HG02588 (cell line): ENCODE measurements around the gene ILDR2.
"Not testable (repeated sequence)": the region's sequence is repeated elsewhere in the genome, so short reads cannot be mapped to it uniquely, and the experiment has no call there.

ENCODE experiments used
- ATAC-seq: cut with Tn5 transposase; IDR thresholded peaks from one replicate; pipeline ENCODE4 v1.9.1; 2021; ENCODE audit warnings: mild to moderate bottlenecking, moderate library complexity; ENCODE audit not compliant: unreplicated experiment

ILDR2 gene

DNA sequence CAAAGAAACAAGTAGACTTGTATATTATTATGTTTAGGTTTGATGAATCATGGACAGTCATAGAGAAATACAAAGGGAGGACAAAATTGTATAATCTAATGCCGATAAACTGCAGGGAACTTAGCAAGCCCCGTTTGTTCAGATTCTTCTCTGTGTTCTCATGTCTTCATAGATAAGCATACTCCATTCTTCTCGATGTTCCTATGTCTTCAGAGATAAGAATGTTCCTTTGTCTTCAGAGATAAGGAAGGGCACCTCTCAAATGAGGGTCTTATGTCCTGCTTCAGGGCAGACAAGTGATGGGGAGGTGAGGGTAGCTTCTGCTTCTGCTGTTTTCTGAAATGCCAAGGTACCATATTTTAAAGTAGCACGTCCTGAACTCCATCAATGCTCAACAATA is 79.6 kb downstream of the ILDR2 start:
- ATAC-seq, result no peak

DNA sequence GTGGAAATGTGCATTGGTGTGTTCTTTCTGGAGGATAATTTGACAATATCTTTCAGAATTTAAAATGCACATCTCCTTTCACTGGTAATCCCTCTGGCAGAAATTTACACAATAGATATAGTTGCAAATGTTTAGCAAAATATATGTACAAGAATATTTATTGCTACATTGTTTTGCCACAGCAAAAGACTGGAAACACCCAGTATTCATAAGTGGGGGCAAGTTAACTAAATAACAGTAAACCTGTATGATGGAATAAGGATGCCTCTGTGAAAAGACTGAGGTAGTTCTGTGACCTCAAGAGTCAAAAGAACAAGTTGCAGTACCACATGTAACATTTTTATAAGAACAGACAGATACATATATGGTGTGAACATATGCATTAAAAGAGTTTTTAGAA is 85.6 kb downstream of the ILDR2 start:
- ATAC-seq, result no peak

DNA sequence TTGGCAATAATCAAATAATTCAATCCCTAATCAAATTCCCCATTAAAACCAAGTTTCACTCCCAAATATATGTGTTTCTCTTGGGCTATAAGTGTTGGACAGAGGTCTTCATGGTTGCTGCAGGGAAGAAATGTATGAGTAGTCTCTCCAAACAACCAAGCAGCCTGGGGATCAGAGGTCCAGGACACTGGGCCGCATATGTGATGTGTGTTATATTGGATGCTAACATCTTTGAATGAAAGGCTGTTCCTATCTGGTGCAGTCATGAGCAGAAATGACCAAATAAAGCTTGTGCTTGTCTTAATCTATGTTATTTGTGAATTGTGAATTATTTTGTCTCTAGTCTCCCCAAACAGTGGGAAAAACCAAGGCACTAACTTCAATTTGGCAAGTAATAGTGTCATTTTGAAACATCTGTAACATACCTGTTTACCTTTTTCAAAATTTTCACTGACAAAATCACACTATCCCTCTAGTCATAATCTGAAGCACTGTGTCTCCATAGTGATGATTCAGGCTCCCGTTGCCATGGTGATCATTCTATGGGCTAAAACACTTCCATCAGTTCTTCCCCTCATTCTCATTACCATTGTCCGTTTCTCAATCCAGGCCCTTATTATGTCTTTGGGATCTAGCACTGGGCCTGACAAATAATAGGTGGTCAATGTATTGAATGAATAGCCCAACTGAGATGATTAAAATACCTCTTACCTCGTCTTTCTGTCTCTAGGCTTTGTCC is 86.8 kb downstream of the ILDR2 start:
- no peak for ATAC-seq

DNA sequence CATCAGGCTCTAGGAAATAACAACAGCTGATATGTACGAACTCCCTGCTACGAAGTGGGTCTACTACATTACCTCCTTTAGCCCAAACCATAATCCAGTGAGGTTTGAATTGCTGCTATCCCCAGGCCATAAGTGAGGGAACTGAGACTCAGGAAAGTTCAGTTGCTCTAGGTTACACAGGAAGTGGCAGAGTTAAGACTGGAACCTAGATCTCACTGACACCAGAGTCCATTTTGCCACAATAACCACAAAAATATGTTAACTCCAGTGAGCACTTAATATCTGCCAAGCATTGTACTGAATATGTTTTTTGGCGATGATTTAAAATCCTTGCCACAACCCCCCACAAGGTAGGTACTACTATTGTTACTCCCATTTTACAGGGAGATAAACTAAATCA is 90.4 kb downstream of the ILDR2 start:
- ATAC-seq, result no peak

DNA sequence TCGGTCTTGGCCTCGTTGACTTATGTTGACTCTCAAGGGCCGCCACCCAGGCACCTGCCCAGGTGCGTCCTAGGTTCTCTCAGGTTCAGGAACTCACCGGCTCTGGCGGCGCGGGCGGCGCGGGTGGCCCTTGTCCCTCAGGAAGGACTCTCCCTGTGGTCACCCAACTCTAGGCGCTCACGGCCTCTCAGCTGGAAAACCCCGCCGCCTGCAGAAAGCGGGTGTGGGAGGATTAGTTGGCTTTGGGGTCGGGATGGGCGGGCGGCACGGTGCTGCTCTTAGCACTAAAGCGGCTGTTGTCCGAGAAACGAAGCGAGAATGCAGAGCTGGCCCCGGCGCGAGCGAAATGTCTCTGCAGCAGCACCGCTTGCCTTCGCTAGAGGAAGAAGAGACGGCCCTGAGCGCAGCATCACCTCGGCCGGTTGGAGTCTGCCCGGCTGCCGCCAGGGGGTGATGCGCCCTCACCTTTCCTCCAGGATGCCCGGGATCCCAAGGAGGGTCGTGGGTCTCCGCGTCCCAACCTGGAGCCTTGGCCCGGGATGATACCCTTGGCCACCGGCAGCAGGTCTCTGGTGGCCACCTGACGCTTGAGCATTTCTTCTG is 91.2 kb downstream of the ILDR2 start:
- no peak for ATAC-seq

DNA sequence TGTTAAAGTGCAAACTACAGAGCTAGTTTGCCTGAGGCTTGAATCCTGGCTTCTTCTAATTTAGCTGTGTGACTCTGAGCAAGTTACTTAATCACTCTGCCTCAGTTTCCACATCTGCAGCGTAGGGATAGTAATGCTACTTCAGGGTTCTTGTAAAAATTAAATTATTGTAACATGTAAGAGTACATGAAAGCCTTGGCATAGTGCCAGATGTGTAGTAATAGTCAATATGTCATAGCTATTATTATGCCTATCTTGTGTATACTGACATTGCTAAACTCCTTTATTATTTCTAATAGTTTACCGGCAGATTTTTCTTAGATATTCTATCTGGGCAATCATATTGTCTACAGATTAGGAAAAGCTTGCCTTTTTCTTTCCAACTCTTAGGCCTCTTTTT is 92.4 kb downstream of the ILDR2 start:
- ATAC-seq, result no peak

DNA sequence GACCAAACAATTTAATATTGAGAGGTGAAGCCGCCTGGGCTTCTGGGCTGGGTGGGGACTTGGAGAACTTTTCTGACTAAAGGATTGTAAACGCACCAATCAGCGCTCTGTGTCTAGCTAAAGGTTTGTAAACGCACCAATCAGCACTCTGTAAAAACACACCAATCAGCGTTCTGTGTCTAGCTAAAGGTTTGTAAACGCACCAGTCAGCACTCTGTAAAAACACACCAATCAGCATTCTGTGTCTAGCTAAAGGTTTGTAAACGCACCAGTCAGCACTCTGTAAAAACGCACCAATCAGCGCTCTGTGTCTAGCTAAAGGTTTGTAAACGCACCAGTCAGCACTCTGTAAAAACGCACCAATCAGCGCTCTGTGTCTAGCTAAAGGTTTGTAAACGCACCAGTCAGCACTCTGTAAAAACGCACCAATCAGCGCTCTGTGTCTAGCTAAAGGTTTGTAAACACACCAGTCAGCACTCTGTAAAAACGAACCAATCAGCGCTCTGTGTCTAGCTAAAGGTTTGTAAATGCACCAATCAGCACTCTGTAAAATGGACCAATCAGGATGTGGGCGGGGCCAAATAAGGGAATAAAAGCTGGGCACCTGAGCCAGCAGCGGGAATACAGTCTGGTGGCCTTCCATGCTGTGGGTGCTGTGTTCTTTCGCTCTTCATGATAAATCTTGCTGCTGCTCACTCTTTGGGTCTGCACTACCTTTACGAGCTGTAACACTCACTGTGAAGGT is 97.0 kb downstream of the ILDR2 start:
- not testable (repeated sequence) for ATAC-seq

DNA sequence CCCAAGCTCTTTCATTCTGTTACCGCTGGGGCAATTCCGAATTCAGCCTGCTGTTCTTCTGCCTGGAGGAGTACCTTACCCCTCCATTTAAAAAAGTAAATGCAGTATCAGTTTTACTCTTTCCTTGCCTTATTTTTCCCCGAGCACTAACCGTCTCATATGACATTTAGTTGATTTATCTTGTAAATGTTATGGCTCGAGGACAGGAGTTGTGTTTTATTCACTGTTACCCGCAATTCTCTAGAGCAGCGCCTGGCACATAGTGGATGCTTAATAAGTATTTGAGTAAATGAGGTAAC is 98.9 kb downstream of the ILDR2 start:
- ATAC-seq, result no peak

DNA sequence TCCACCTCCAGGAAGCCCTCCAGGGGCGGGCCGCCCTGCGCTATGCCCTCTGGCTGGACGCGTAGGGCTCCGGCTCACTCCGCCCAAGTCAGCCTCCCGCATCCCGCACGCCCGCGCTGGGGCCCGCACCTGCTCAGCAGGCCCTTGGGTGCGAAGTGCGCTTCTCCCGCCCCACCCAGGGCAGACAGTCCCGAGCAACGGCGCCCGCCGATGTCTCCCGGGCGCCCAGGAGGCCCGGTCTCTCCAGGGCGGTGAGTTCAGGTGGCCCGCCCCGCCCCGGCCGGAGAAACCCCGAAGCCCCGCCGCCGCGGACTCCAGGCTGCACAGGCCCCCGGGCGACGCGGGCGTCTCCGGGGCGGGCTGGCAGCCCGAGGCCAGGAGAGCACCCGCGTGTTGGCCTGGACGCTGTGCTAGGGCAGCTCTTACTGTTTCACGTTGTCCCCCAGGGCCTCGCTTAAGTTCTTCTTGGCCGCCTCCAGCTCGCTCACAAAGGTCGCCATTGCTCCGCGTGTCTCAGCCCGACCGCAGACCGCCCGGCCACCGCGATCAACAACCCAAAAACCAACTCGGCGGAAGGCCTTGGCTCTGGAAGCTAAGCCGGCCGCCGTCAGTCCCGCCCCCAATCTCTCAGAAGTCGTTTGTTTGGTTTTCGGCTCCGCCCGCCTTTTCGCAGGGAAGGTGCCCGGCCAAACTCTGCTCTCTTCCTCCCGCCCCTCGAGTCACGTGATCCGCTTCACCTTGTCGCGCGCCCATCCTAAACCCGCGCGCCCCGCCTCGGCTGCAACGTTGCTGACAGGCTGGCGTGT is 99.4 kb downstream of the ILDR2 start, which contains the start of gene TADA1:
TADA1 (minus strand) TSS at position 531 of the 806 bp plus-strand sequence; CDS start at position 500, 31 bp downstream.
- ATAC-seq, result peak; percentile 89

DNA sequence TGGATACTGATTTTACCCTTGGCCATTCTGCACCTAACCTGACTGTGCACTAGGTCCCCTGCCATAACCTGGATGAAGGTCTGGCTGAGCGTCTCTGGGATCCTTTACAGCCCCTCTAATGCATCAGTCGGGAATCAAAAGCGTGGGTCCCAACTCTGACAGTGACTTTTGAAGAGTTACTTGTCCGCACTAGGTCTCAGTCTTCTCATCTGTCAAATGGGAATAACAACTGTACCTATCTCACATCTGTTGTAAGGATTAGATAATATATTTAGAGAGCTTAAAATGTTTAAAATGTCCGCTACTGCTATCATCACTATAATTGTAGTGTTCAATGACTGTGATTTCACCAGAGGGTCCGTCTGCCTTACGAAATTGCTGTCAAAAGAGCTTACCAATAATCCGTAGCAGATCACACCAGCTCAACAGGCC is 100.0 kb downstream of the ILDR2 start:
- ATAC-seq, result no peak

DNA sequence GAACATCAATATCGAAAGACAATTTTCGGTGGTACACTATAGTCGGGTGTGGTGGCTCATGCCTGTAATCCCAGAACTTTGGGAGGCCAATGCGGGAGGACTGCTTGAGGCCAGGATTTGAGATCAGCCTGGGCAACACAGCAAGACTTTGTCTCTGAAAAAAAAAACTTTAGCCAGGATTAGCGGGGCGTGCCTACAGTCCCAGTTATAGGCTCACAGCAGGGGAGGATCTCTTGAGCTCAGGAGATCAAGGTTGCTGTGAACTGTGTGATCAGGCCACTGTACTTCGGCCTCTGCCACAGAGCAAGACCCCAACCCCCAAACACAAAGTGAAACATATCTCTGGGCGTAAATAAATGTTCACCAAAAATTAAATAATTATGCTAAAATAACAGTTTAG is 100.9 kb downstream of the ILDR2 start:
- no peak for ATAC-seq

DNA sequence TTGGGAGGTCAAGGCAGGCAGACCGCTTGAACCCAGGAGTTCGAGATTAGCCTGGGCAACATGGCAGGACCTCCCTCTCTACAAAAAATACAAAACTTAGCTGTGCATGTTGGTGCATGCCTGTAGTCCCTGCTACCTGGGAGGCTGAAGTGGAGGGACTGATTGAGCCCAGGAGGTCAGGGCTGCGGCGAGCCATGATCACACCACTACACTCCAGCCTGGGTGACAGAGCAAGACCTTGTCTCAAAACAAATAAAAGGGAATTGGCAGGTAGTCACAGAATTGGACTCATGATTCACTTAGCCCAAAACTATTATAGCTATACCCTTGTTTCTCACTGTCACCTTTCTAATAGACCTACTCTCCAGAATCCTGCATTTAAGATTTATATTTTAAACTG is 104.8 kb downstream of the ILDR2 start:
- no peak for ATAC-seq

DNA sequence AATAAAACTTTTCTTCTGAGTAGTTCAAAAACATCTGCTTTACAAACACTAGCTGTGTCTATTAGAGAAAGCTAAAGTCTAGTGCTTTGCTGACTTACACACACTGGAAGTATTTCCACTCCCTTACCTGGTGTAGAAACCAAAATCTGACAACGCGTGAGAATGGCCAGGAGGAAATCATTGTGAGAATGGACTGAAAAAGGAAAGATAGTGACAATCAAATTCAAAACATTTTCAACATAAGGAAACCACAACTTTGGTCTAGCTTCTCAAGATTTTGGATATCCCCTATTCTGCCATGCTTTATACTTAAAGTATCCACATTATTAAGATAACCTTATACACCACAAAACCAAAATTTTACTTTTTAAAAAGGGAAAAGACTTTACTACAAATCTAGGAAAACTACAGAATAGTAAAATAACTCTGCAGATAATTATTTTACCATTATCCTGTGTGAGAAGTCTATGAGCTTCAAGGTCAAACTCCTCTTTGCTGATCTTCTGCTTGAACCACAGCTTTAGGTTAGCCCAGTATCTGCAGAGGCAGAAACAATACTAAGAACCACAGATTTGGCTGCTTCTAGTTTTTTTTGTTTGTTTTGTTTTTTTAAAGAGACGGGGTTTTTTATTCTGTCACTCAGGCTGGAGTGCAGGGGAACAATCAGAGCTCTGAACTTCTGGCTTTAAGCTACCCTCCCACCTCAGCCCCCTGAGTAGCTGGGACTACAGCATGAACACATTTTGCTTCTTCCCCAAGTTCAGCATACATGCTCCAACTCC is 105.8 kb downstream of the ILDR2 start:
- ATAC-seq, result no peak

DNA sequence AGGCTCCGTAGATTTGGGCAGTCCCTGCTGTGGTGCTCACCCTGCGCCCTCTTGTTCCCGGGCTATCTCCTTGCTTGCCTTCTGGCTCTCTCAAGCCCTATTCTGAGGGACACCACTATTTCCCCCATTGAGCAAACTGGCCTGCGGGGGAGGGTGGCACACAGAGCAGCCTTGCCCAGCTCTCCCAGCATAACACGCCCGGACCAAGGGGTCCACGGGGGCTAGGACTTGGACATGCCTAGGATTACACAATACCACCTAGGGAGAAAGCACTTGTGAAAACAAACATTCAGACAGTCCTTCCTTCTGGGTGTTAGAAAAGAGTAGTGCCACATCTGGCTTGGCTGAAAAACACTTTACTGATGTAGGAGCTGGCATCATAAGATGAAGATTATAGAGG is 106.7 kb downstream of the ILDR2 start:
- ATAC-seq, result no peak

DNA sequence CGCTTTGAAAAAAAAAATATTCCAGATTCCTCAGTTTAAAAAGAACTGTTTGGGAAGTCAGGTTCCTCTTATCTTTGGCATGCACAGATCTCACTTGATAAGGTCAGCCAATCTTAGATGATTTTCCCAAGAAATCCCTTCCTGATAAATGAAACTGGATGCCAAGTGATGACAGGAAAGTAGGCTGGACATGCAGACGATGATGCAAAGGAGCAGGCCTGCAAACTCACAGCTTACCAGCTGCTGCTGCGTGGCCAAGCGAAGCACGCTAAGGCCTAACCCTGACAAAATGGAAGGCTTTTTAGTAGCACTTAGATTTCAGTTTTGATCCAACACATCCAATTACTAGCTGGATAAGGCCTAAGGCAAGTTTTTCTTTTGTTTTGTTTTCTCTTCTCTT is 109.4 kb downstream of the ILDR2 start:
- no peak for ATAC-seq

DNA sequence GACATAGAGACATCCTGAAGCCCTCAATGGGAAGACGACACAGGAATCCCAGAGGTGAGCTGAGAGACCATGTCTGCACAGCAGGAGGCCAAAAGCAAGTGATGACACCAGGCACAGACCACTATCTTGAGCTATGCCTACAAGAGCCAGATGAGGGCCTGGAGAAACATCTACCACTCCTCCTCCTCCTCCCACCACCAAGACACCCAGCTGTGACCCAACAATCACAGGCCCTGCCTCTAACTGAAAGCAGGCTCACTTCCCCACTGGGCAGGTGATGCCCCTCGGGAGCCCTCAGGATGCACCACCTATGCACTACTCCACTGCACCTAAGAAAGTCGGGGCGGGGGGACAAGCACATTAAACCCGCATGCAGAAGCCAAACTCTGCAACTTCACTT is 115.7 kb downstream of the ILDR2 start:
- ATAC-seq, result no peak

DNA sequence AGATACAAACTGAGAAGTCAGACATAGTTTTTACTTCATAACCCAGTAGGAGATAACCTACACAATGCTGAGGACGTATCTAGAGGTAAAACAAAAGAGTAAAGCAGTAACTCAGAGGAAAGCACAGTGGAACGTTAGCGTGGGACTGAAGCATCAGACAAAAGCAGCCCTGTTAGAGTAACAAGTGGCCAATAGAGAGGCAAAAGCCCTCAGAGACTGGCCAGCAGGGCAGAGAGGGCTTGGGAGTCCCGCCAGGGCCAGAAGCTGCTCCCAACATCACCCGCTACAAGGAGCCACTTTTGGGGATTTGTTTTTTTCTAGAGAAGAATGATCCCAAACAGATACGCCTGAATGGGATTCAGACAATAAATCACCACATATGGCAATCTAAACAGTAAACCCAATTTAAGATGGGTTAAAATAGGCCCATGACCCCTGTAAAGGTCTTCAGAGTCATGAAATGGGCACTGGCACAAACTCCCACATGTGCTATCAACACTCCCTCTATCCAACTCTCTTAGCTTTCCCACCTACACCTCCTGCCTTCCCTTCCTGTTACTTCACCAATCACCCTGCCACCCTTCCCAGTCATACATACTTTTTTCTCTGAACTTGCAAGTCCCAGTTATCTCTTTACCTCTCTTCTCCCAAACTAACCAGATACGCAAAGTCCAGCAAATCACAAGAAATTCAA is 116.5 kb downstream of the ILDR2 start:
- ATAC-seq, result no peak
